Measurements from ENCODE around the gene ADPRM.

DNA sequence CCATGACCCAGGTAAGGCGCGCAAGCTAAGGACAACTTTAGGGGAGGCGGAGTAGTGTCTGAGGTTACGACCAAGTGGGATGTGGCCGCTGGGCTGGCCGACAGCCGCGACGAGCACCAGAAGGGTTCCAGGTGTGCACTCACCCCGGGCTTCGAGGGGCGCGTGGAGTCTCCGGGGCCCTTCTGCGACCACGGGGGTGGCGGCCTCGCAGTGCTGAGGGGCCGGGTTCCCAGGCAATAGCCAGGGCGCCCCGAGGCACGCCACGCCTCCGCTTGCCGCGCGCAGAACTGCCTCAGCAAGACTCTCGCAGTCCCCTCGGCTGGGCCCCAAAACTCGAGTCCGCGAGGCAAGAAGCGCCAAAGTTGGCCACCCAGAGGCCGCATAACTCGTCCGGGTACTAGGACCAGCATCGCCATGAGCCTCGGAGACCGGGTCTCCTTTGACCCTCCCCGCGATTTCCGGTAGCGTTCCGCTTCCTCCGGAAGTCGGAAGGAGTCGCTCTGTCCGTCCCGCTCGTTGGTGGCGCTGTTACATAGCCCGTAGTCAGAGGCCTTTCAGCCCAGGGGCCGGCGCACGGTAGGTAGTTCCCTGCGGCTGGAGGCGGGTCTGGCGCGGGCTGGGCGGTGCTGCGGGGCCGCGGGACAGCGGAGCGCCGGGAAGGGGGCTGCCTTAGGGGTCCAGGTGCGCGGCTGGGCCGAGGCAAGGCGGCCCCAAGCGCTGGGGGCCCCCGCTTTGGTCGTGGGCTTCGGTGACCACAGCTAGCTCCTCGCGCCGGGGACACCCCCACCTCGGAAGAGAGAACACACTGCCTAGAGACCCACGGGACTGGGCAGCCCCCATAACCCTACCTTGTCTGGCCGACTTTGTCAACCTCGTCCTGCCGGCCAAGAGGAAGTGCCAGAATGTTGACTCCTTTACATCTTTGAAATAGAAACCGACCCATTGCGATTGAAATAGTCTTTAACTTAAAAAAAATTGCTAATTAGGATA lies at the start of gene ADPRM, which contains the start of gene SCO1:
- TF ChIP-seq CTCF (conservative IDR thresholded peaks at IDR 0.05) (peak; percentile 53), ZFX (IDR thresholded peaks at IDR 0.05) (peak; percentile 84)

Data from C4-2B (cell line).